ENCODE results near the gene NUFIP2. TPM values are rescaled to one million over a fixed set of nuclear protein-coding genes. Genes with fewer than 3 reads are reported as not detected.

The NUFIP2 gene
- total RNA-seq, 2 experiments from 2014 or later = 49.5 to 56.4 TPM

- Mint-ChIP-seq H3K27me3 (no peaks in the 10 kb centered on the region), H3K9me3 (no peaks in the 10 kb centered on the region), H3K4me1 (ENCODE audit: low read depth) (peaks cover 4% of the 10 kb centered on the region), H3K4me3 (no peak overlapping the region), H3K36me3 (ENCODE audit: low read depth) (no peaks in the 10 kb centered on the region), H3K27ac (no peak overlapping the region)
- ATAC-seq (peak; percentile 97), DNase-seq (peak; percentile 86)
- intact Hi-C loops (cut with micrococcal nuclease) = loop anchor here (2.0 kb wide), 1 partner anchor 71 kb away; no protein-coding TSS in a partner anchor
- POLR2A ChIA-PET = interaction anchor here (1.0 to 1.4 kb wide), 4 partner anchors 10 to 71 kb away, joined by 3 to 5 read pairs (median 4); no protein-coding TSS in a partner anchor
- CTCF ChIA-PET = interaction anchor here (0.6 to 8.6 kb wide), 58 partner anchors 8 to 406 kb away, joined by 3 to 279 read pairs (median 5); partner anchors contain the start of gene MYO18A
- peak; percentile 98 for TF ChIP-seq CTCF (IDR thresholded peaks at IDR 0.05)
Measured at GRCh38 chr17:29219378-29220047, 74.4 kb downstream of the NUFIP2 start.

GRCh38 chr17:29216856-29217255 is 77.1 kb downstream of the NUFIP2 start:
- peaks cover 4% of the 10 kb centered on the region for H3K4me1 Mint-ChIP-seq (ENCODE audit: low read depth)
- no peaks in the 10 kb centered on the region for H3K36me3 Mint-ChIP-seq (ENCODE audit: low read depth)
- ChIA-PET CTCF (interaction anchor here (1.6 to 8.6 kb wide), 3 partner anchors 37 to 71 kb away, joined by 3 to 279 read pairs (median 10); partner anchors contain the start of gene MYO18A), POLR2A (no interaction called here)
- no peak overlapping the region for H3K27ac Mint-ChIP-seq
- no peak for ATAC-seq
- no peak overlapping the region for H3K4me3 Mint-ChIP-seq
- no peak for TF ChIP-seq CTCF (IDR thresholded peaks at IDR 0.05)
- no peak for DNase-seq
- no peaks in the 10 kb centered on the region for H3K9me3 Mint-ChIP-seq
- no peaks in the 10 kb centered on the region for H3K27me3 Mint-ChIP-seq
- intact Hi-C loops (cut with micrococcal nuclease) = no loop called here

- POLR2A ChIA-PET = no interaction called here
- no peaks in the 10 kb centered on the region for H3K36me3 Mint-ChIP-seq (ENCODE audit: low read depth)
- no peak overlapping the region for H3K27ac Mint-ChIP-seq
- no peaks in the 10 kb centered on the region for H3K27me3 Mint-ChIP-seq
- CTCF ChIA-PET = interaction anchor here (0.5 to 8.6 kb wide), 3 partner anchors 36 to 349 kb away, joined by 3 to 279 read pairs (median 10); partner anchors contain the start of gene MYO18A
- TF ChIP-seq CTCF (IDR thresholded peaks at IDR 0.05) = no peak
- ATAC-seq (no peak), DNase-seq (no peak)
- H3K9me3 Mint-ChIP-seq = no peaks in the 10 kb centered on the region
- intact Hi-C loops (cut with micrococcal nuclease) = no loop called here
- H3K4me3 Mint-ChIP-seq = no peak overlapping the region
- peaks cover 4% of the 10 kb centered on the region for H3K4me1 Mint-ChIP-seq (ENCODE audit: low read depth)
Measured at GRCh38 chr17:29216181-29216580, 77.8 kb downstream of the NUFIP2 start.

GRCh38 chr17:29215717-29216116 is 78.2 kb downstream of the NUFIP2 start:
- peaks cover 4% of the 10 kb centered on the region for H3K4me1 Mint-ChIP-seq (ENCODE audit: low read depth)
- H3K36me3 Mint-ChIP-seq (ENCODE audit: low read depth) = no peaks in the 10 kb centered on the region
- H3K27me3 Mint-ChIP-seq = no peaks in the 10 kb centered on the region
- no peak for TF ChIP-seq CTCF (IDR thresholded peaks at IDR 0.05)
- POLR2A ChIA-PET = no interaction called here
- DNase-seq (no peak), ATAC-seq (no peak)
- no peak overlapping the region for H3K4me3 Mint-ChIP-seq
- CTCF ChIA-PET = interaction anchor here (1.0 to 8.6 kb wide), 3 partner anchors 36 to 91 kb away, joined by 4 to 279 read pairs (median 10); partner anchors contain the start of gene MYO18A
- no peaks in the 10 kb centered on the region for H3K9me3 Mint-ChIP-seq
- no peak overlapping the region for H3K27ac Mint-ChIP-seq
- intact Hi-C loops (cut with micrococcal nuclease) = no loop called here

GRCh38 chr17:29215174-29215573 is 78.8 kb downstream of the NUFIP2 start:
- intact Hi-C loops (cut with micrococcal nuclease) = no loop called here
- Mint-ChIP-seq H3K9me3 (no peaks in the 10 kb centered on the region), H3K27me3 (no peaks in the 10 kb centered on the region), H3K27ac (no peak overlapping the region), H3K36me3 (ENCODE audit: low read depth) (no peaks in the 10 kb centered on the region), H3K4me1 (ENCODE audit: low read depth) (peaks cover 4% of the 10 kb centered on the region), H3K4me3 (no peak overlapping the region)
- no peak for ATAC-seq
- POLR2A ChIA-PET = no interaction called here
- no peak for DNase-seq
- TF ChIP-seq CTCF (IDR thresholded peaks at IDR 0.05) = no peak
- CTCF ChIA-PET = interaction anchor here (1.0 to 8.6 kb wide), 2 partner anchors 69 to 91 kb away, joined by 4 to 279 read pairs; no protein-coding TSS in a partner anchor
